Measurements from ENCODE around the gene RCAN1.
"Not testable (repeated sequence)": the region's sequence is repeated elsewhere in the genome, so short reads cannot be mapped to it uniquely, and the experiment has no call there.

RCAN1 gene

DNA sequence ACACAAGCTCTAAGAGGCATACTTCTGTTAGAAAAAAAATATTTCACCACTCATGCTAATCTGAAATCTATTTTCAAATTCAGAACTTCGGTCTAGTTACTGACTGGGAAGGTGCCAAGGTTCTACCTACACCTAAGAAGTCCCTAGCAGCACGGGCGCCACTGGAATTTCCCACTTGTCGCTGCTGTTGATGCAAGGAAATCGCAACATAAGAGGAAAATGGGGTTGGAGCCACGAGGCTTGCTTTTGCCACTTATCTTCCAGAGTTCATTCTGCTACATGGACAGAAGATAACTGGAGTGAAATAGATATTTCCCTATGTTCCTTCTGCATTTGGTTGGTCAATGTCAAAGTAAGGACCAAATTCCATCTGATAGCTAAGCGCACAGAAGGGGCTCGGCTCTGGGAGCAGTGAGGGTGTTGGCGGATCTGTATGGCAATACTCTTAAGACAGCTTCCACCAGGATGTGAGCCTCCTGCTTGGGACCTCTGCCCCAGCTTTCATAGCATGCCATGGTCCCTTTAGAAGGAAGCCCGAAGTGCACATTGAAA is 47.2 kb downstream of the RCAN1 start:
- no peak for DNase-seq

GRCh38 chr21:34565238-34565637 is 49.7 kb downstream of the RCAN1 start:
- DNase-seq: no peak

DNA sequence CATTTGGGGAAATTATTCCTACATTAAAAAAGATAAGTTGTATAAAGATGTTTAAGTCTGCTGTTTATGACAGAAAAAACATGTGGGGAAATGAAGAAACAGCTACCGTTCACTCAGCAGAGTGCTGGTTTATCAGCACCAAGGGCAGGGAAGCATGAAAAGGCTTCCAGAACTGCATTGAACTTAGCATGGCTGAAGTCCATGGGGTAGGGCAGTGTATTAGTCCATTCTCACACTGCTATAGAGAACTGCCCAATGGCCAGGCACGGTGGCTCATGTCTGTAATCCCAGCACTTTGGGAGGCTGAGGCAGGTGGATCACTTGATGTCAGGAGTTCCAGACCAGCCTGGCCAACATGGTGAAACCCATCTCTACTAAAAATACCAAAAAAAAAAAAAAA is 51.5 kb downstream of the RCAN1 start:
- DNase-seq: not testable (repeated sequence)

DNA sequence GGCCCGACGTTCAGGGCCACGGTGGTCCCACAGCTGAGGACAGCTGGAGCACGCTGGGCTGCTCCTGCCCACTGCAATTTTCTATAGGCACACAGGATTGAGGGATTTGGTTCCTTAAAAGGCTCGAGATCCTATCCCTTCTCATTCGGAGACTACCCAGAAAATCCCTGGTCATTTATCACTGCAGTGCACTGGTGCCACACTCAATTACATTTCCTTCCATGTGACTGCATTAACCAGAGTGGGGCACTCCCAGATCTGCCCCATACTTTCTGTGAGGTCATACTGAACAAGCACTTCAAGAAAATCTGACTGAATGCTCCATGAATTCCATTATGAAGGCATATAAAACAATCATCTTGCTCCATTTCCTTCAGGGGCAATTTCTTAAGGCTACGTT is 53.1 kb downstream of the RCAN1 start:
- no peak for DNase-seq

- no peak for DNase-seq
Measured at GRCh38 chr21:34560609-34561008, 54.3 kb downstream of the RCAN1 start.

- no peak for DNase-seq
Measured at GRCh38 chr21:34560021-34560420, 54.9 kb downstream of the RCAN1 start.

DNA sequence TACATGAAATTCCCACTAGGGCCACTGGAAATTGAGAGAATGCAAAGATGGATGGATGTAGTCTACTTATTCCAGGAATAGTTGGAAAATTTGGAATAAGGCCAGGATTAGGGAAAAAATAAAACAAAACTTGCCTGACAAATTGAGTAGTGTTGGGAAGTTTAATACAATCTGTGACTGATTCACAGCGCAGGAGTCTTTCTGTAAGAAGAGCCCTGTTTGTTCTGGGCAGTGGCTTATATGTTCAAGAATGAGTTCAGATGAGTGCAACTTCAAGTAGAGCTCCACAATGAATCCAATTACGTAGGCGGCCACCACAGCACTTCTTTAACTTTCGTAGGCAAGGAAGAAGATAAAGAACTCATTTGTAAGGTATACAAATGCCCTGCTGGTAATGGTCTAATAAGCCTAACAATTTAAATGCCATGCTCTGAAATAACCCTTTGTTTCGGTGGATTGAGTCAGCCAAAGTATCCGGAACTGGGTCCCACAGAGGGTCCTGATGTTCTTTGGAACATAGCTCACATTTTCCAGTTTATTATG is 55.8 kb downstream of the RCAN1 start:
- no peak for DNase-seq

DNA sequence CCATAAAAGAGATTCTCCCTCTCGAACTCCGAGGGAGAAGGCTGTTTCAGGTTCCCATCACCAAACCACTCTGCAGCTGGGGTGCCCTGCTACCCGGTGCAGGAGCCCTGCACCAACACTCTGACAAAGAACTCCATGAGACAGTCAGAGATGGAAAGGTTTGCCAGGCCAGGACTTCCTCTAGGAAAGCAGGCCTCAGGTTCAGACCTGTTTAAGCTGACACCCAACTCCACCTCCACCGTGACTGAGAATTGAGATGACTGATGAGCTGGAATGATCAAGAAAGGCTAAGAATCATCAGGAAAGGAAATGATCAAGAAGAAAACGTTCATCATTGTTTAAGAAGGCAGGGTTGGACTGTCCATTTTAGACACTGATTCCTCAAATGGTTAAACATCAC is 56.7 kb downstream of the RCAN1 start:
- no peak for DNase-seq

DNA sequence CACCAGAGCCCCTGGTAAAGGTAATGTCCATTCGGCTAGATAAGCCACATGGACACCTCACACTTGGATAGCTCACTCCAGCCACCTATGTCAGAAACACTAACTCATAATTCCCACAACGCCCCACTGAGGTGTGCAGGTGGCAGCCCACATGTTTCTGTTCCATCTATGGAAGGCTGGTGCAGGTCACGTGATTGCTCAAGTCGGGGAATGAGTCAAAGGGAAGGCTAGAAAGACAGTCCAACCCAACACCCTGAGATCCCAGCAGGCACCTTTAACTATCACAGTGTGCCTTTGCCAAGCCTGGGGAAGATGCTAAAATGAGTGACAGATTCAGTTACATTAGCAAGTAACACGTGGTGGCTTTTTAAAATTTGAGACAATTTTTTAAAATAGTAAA is 57.7 kb downstream of the RCAN1 start:
- no peak for DNase-seq

DNA sequence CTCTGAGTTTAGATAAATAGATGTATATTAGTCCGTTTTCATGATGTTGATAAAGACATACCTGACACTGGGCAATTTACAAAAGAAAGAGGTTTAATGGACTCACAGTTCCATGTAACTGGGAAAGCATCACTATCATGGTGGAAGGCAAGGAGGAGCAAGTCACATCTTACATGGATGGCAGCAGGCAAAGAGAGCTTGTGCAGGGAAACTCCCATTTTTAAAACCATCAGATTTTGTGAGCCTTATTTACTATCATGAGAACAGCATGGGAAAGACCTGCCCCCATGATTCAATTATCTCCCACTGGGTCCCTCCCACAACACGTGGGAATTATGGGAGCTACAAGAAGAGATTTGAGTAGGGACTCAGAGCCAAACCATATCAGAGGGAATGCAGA is 60.2 kb downstream of the RCAN1 start:
- DNase-seq: not testable (repeated sequence)

GRCh38 chr21:34554227-34554626 is 60.7 kb downstream of the RCAN1 start:
- DNase-seq: no peak

GRCh38 chr21:34553151-34553952 is 61.6 kb downstream of the RCAN1 start:
- DNase-seq: no peak

DNA sequence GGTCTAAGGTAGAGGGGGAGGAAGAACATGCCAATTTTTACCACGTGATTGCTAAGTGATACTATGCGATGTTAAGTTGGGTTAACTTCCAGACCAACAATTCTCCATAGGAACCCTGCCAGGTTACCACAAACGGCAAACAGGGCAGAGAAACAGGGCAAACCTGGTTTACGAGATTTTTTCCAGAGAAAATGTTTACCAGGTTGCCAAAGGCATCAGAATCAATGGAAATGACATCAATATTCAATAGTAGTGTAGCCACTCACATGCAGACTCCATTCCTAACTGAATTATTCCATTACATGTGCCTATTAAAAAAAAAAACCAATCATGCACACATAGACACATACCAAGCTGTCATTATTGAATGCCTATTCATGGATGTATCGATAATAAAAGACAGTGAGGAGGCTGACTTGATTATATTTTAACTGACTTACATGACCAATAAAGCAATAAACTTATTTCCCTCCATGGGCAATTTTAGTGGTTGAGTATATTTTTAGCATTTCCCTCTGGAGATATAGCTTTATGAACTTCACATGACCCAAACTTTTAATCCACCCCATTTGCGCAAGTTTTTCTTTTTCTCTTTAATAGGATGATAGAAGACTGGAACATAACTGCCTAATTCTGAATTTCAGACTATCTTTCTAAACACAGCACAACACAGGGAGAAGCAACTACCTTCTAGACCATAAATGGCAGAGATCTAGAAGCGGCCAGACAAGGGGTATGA is 62.4 kb downstream of the RCAN1 start:
- DNase-seq: no peak

- DNase-seq: no peak
Measured at GRCh38 chr21:34550182-34550799, 64.6 kb downstream of the RCAN1 start.

DNA sequence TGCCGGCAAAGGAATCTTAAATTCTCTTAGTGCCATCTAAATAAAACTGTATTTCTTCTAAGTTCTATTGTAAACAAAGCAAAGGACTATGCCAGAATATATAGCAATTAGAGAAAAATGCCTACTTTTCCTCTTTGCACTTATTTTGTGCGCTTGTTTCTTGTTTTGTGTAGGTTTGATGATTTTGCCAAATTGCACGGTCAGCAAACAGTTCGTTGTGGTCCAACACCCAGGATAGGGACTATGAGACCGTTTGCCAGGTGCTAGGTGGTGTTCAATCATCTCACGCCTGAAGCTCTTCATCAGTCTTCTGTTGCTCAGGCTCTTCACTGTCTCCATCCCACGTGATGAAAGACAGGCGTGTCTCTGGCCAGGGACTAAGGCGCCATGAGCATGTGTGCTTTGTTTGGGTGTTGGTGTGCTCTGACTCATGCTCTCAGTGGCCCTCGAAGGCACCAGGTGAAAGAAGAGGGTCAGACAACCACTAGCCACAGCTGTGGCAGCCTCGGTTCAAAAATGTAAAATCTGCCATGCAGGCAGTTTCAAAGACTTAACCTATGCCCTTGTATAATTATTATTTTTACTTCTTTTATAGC is 66.0 kb downstream of the RCAN1 start:
- DNase-seq: no peak

DNA sequence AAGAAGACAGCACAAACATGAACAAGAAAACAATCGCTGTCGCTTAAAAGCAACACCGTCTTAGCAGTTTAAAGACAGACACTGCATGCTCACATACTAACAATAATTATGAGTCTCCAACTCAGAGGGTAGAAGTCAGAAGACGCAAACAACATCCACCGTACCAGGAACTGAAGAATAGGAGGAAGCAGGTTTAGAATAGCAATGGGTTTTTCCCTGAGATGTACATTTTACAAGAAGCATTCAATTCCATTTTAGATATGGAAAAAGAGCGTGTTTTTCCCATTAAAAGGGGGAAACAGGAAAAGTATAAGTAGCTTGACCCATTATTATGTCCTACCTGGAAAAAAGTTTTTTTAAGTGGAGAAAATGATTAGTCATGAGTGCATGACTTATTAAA is 68.4 kb downstream of the RCAN1 start:
- DNase-seq: no peak

- DNase-seq: no peak
Measured at GRCh38 chr21:34545079-34545884, 69.6 kb downstream of the RCAN1 start.

DNA sequence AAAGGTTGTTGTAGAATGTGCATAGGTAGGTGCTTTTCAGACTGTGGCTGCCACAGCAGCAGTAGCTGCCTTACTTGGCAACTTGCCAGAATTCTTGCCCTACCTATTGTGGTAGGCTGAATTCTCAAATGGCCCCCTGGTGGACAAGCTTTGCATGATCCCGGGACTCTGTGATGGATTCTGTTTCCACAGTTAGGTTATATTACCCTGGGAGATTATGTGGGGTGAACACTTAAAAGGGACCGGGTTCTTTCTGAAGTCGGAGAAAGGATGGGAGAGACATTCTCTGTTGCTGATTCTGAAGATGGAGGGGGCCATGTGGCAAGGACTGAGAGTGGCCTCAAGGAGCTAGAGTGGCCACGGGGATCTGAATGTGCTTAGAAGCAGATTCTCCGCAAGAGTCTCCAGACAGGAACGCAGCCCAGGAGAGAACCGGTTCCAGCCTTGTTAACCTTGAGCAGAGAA is 70.8 kb downstream of the RCAN1 start:
- DNase-seq: peak; percentile 33

- DNase-seq: no peak
Measured at GRCh38 chr21:34543017-34543416, 71.9 kb downstream of the RCAN1 start.

DNA sequence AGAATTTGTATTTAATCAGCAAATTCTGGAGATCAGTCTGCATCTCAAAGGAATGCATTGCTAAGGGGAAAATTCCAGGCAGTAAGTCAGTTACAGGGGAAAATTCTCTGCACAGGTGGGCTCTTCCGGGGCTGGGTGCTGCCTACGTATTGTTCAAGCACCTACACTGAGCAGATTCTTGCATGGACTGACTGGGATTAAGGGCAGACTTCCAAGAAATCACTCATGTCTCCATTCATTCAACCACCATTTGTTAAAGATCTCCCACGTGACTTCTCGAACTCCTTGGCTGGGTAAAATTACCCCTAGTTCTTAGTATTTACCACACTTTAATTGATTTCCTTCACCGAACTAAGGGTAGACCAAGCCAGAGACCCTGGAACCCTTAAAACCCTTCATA is 74.7 kb downstream of the RCAN1 start:
- no peak for DNase-seq

GRCh38 chr21:34537838-34538237 is 77.1 kb downstream of the RCAN1 start:
- DNase-seq: no peak

- DNase-seq: no peak
Measured at GRCh38 chr21:34536820-34537219, 78.1 kb downstream of the RCAN1 start.
